OCI-LY3 (cell line): ENCODE results near the gene EIF3F.

Experiments used
- H2AFZ ChIP-seq: fragments of 200-600, 300-600 bp; shearing (Covaris generic); 2 replicates; pipeline ENCODE4 v1.6.0; 2014; ENCODE audit warnings: antibody characterized with exemption, low read depth, low read length
- H3K27ac ChIP-seq: fragments of 200-600, 300-600 bp; sonication (generic); 2 replicates; pipeline ENCODE4 v1.5.1; 2014; ENCODE audit warnings: mild to moderate bottlenecking, low read length, moderate library complexity, mixed read lengths
- H3K27me3 ChIP-seq: fragments of 200-600, 300-600 bp; sonication (generic); 2 replicates; pipeline ENCODE4 v1.6.1; 2014; ENCODE audit warnings: low read depth, low read length, mixed read lengths
- H3K36me3 ChIP-seq: fragments of 200-600, 300-600 bp; sonication (generic); replicated peaks from 2 replicates; pipeline ENCODE3; 2014; ENCODE audit warnings: low read depth, low read length, mixed read lengths
- H3K4me1 ChIP-seq: fragments of 300-600, 200-600 bp; sonication (generic); 2 replicates; pipeline ENCODE4 v1.6.1; 2014; ENCODE audit warnings: low read length, mixed read lengths
- H3K4me2 ChIP-seq: fragments of 200-600, 300-600 bp; sonication (generic); 2 replicates; pipeline ENCODE4 v1.6.1; 2014; ENCODE audit warnings: low read length, mixed read lengths
- H3K4me3 ChIP-seq: fragments of 300-600, 200-600 bp; sonication (generic); 2 replicates; pipeline ENCODE4 v1.5.1; 2014; ENCODE audit warnings: antibody characterized with exemption, mild to moderate bottlenecking, low read length, moderate library complexity
- H3K79me2 ChIP-seq: fragments of 300-600, 200-600 bp; shearing (Covaris generic); 2 replicates; pipeline ENCODE4 v1.6.1; 2014; ENCODE audit warnings: mild to moderate bottlenecking, low read length, mixed read lengths
- H3K9ac ChIP-seq: fragments of 300-600, 200-600 bp; shearing (Covaris generic); 2 replicates; pipeline ENCODE4 v1.6.0; 2014; ENCODE audit warnings: mild to moderate bottlenecking, low read length, moderate library complexity
- H3K9me3 ChIP-seq: fragments of 200-600, 300-600 bp; shearing (Covaris generic); 2 replicates; pipeline ENCODE4 v1.6.1; 2014; ENCODE audit warnings: low read length, mixed read lengths; ENCODE audit not compliant: insufficient read depth
- H4K20me1 ChIP-seq: fragments of 200-600, 300-600 bp; sonication (generic); 2 replicates; pipeline ENCODE4 v1.6.1; 2016; ENCODE audit warnings: low read length, mixed read lengths; ENCODE audit not compliant: insufficient read depth
- EZH2phosphoT487 ChIP-seq: fragments of 200-600 bp; shearing (Covaris generic); IDR thresholded peaks from 2 replicates; pipeline ENCODE4 v1.6.1; 2018; ENCODE audit warnings: antibody characterized with exemption, mixed run types, low read depth
- TF ChIP-seq, protein P1 (sequence below): fragments of 200-600, 300-600 bp; sonication (generic); IDR thresholded peaks from 2 replicates; pipeline ENCODE4 v1.5.1; 2014; ENCODE audit warnings: antibody characterized with exemption, low read length, low read depth

Gene EIF3F

DNA sequence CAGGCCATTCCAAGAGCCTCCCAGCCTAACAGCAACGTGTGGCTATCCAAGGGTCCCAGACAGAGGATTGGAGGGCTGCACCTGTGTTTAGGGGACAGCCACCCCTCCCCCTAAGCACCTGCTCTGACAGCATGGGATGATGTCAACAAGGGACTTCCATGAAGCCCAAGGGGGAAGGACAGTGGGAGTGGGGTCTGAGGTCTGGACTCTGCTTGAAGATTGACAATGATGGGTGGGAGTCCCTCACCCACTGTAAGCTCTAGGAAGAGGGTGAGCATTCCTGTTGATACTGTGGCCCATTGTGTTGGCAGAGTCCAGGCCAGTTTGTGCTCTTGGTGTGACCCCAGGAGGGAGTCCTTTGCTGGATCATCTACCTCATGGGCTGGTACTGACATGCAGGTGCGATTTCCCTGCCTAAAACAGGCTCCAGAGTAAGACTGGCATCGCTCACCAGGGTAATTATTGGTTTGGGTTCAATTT, 47.0 kb downstream of the EIF3F start:
- Histone ChIP-seq H3K27ac (no peak overlapping the region), H2AFZ (no peak overlapping the region), H3K9ac (no peak overlapping the region), H3K79me2 (no peaks in the 10 kb centered on the region), H3K4me3 (no peak overlapping the region), H3K4me1 (peaks cover 7% of the 10 kb centered on the region), H3K9me3 (no peaks in the 10 kb centered on the region), H3K27me3 (0 out of 2 replicates have a peak, but pooled peaks cover 4% of the 10 kb centered on the region), H3K4me2 (no peak overlapping the region), H3K36me3 (no peaks in the 10 kb centered on the region), H4K20me1 (no peaks in the 10 kb centered on the region)
- TF ChIP-seq, protein P1, sequence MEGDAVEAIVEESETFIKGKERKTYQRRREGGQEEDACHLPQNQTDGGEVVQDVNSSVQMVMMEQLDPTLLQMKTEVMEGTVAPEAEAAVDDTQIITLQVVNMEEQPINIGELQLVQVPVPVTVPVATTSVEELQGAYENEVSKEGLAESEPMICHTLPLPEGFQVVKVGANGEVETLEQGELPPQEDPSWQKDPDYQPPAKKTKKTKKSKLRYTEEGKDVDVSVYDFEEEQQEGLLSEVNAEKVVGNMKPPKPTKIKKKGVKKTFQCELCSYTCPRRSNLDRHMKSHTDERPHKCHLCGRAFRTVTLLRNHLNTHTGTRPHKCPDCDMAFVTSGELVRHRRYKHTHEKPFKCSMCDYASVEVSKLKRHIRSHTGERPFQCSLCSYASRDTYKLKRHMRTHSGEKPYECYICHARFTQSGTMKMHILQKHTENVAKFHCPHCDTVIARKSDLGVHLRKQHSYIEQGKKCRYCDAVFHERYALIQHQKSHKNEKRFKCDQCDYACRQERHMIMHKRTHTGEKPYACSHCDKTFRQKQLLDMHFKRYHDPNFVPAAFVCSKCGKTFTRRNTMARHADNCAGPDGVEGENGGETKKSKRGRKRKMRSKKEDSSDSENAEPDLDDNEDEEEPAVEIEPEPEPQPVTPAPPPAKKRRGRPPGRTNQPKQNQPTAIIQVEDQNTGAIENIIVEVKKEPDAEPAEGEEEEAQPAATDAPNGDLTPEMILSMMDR = no peak
- no peak for TF ChIP-seq EZH2phosphoT487

DNA sequence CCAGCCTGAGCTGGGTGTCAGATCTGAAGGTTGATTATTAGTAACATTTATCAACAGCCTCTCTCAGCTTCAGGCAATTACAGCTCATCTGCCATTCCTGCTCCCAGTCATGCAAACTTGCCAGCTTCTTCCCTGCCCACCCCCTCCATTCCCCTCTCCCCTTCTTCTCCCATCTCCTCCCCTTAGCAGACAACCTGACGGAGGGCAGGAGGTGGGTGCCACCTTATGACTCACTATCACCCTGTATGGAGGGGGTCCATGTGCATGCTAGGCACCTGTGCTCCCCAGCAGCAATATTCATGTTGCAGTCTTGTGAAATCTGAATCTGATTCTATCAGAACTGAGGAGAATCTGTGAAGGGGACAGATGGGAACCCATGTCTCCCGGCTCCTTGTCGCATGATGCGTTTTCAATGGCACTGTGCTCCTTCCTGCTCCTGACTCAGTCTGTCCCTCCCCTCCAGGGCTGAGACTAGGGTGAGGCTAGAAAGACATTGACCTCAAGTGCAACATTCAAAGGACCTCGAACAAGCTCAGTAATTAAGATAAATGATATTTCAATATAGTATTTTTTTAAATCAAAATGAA, 47.6 kb downstream of the EIF3F start:
- no peaks in the 10 kb centered on the region for H3K79me2 ChIP-seq
- no peak overlapping the region for H3K27ac ChIP-seq
- 0 out of 2 replicates have a peak, but pooled peaks cover 4% of the 10 kb centered on the region for H3K27me3 ChIP-seq
- no peak overlapping the region for H3K4me2 ChIP-seq
- H3K4me3 ChIP-seq = no peak overlapping the region
- no peaks in the 10 kb centered on the region for H4K20me1 ChIP-seq
- TF ChIP-seq, protein P1 = no peak
- no peak for TF ChIP-seq EZH2phosphoT487
- no peaks in the 10 kb centered on the region for H3K36me3 ChIP-seq
- H3K4me1 ChIP-seq = peaks cover 7% of the 10 kb centered on the region
- no peak overlapping the region for H2AFZ ChIP-seq
- H3K9ac ChIP-seq = no peak overlapping the region
- no peaks in the 10 kb centered on the region for H3K9me3 ChIP-seq

DNA sequence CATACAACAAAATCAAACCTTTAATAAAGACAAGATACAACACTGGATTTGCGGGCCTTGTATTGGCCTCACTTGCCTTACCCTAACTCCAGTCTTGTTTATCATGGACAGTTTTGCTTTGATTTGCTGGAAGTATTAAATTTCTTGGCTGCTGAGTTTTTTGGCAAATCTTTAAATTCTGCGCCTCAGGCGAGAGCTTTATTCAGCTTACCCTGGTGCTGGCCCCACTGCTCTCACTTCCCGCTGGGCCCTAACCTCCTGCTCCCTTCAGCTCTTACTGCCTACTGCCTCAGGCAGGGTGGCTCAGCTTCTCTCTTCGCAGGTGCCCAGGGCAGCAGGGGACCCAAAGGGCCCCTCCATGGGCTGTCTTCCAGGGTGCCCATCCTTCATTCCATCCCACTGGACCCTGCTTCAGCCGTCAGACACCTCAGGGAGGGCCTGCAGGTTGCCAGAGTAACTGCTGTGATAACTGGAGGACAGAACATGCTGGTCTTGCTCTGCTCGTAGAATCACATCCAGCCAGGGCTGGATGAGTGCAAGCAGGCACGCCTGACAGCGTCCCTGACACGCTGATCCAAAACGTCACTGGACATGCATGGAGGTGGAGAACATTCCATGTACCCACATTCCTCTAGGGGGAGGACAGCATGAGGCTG, 48.2 kb downstream of the EIF3F start:
- Histone ChIP-seq H3K4me3 (no peak overlapping the region), H3K4me1 (peaks cover 7% of the 10 kb centered on the region), H3K9me3 (no peaks in the 10 kb centered on the region), H3K79me2 (no peaks in the 10 kb centered on the region), H3K27me3 (0 out of 2 replicates have a peak, but pooled peaks cover 4% of the 10 kb centered on the region), H3K4me2 (no peak overlapping the region), H2AFZ (no peak overlapping the region), H3K36me3 (no peaks in the 10 kb centered on the region), H3K9ac (no peak overlapping the region), H3K27ac (no peak overlapping the region), H4K20me1 (no peaks in the 10 kb centered on the region)
- no peak for TF ChIP-seq EZH2phosphoT487
- TF ChIP-seq, protein P1 = no peak

DNA sequence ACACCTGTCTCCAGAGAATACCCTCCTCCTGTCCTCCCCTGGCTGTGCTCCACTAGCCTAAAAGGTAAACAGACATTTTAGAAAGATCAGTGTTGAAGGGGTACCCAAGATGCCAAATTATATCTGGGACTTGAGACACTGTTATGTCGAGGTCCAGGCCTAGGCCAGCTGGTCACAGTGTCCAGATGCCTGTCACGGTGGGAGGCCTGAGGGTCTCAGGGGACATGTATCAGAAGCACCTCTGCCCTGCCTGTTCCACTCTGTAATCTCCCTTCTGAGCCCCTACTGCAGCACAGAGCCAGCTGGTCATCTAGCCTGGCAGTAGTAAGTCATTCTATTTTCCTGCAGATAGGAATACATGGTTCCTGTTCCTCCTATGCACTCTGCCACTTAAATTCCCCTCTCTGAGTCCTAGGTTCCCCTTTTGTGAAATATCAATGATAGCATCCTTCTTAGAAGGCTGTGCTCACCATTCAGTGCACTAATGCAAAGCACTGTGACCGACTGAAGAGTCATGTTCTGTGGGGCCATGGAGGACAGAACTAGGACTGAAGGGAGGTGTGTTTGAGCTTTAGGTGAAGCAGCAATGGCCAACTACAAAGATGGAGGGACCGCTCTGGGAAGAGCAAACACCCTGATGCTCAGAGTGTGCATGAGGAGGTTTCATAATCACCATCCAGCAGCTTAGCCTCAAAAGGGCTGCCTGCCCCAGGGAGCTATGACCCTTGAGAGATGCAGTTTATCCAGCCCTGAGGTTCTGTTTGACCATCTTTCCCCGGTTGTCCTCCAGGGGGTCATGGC, 49.1 kb downstream of the EIF3F start:
- Histone ChIP-seq H3K36me3 (no peaks in the 10 kb centered on the region), H3K4me3 (no peak overlapping the region), H3K27me3 (0 out of 2 replicates have a peak, but pooled peaks cover 4% of the 10 kb centered on the region), H3K27ac (no peak overlapping the region), H3K4me2 (no peak overlapping the region), H3K9me3 (no peaks in the 10 kb centered on the region), H3K9ac (no peak overlapping the region), H3K4me1 (peaks cover 7% of the 10 kb centered on the region), H3K79me2 (no peaks in the 10 kb centered on the region), H4K20me1 (no peaks in the 10 kb centered on the region), H2AFZ (no peak overlapping the region)
- TF ChIP-seq, protein P1 = no peak
- TF ChIP-seq EZH2phosphoT487 = no peak
